Loucy (cell line): Measurements from ENCODE around the gene LPGAT1.

Experiments
- CTCF ChIP-seq: fragments of 200-600 bp; sonication (generic); conservative IDR thresholded peaks from 2 replicates; pipeline ENCODE4 v1.5.1; 2014; ENCODE audit warnings: mild to moderate bottlenecking, antibody characterized with exemption, low read length
- EZH2phosphoT487 ChIP-seq: fragments of 200-600 bp; IDR thresholded peaks from 2 replicates; pipeline ENCODE4 v1.6.1; 2018; ENCODE audit warnings: antibody characterized with exemption, mild to moderate bottlenecking, moderate library complexity, borderline replicate concordance

- no peak for TF ChIP-seq CTCF
- TF ChIP-seq EZH2phosphoT487: no peak
Measured at GRCh38 chr1:211828584-211829342, 1.8 kb downstream of the LPGAT1 start.
